ENCODE measurements around the gene COMTD1. TPM values are rescaled to one million over a fixed set of nuclear protein-coding genes. Genes with fewer than 3 reads are reported as not detected.
"Not testable (repeated sequence)": the region's sequence is repeated elsewhere in the genome, so short reads cannot be mapped to it uniquely, and the experiment has no call there.

COMTD1 gene
- total RNA-seq, 1 experiment from 2014 or later = 30.1 TPM

GRCh38 chr10:75223507-75223906, 12.2 kb downstream of the COMTD1 start:
- no peak for DNase-seq (ENCODE audit: low read depth)

GRCh38 chr10:75221492-75221891, 14.3 kb downstream of the COMTD1 start:
- not testable (repeated sequence) for DNase-seq (ENCODE audit: low read depth)

GRCh38 chr10:75220274-75220673, 15.5 kb downstream of the COMTD1 start:
- DNase-seq (ENCODE audit: low read depth) = no peak

DNA sequence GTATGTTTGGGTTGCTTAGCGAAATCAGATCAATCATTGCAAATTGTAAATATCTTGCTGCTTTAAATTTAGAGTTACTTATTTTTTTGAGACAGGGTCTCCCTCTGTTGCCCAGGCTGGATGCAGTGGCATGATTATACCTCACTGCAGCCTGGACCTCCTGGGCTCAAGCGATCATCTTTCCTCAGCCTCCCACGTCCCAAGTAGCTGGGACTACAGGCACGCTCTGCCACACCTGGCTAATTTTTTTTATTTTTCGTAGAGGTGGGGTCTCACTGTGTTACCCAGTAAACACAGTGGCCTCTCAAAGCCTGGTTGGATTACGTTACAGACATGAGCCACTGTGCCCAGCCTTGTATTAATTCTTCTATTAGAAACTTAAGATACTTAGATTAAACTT, 23.4 kb downstream of the COMTD1 start:
- no peak for DNase-seq (ENCODE audit: low read depth)

- DNase-seq (ENCODE audit: low read depth) = no peak
Measured at GRCh38 chr10:75211007-75211691, 24.6 kb downstream of the COMTD1 start.

GRCh38 chr10:75210282-75211006, 25.3 kb downstream of the COMTD1 start, which contains the start of gene VDAC2:
Gene VDAC2, plus strand, starts transcription at chr10:75210796. Its CDS starts 363 bp downstream, at chr10:75211159.
- DNase-seq (ENCODE audit: low read depth) = peak; percentile 84

- peak; percentile 57 for DNase-seq (ENCODE audit: low read depth)
Measured at GRCh38 chr10:75209921-75210281, 25.9 kb downstream of the COMTD1 start.

GRCh38 chr10:75209086-75209920, 26.5 kb downstream of the COMTD1 start:
- DNase-seq (ENCODE audit: low read depth) = no peak

DNA sequence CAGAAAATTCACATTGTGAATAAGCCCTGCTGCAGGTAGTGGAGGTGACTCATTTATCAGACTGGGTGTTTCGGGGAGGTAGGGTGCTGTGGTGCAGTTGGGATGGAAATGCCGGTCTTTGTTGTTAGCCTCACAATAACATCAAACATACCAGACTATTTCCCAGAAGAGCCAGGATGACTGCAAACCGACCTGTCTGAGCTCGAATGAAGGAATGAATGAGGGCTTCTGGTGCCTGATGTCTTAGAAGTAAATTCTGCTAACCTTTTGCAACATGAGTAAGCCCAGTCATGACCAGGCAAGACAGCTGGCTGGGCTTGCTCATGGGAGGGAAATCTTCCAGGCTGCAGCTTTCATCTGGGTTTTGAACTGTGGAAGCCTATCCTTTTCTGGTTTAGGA, 27.6 kb downstream of the COMTD1 start:
- peak; percentile 53 for DNase-seq (ENCODE audit: low read depth)

- DNase-seq (ENCODE audit: low read depth) = no peak
Measured at GRCh38 chr10:75207857-75208144, 28.0 kb downstream of the COMTD1 start.

DNA sequence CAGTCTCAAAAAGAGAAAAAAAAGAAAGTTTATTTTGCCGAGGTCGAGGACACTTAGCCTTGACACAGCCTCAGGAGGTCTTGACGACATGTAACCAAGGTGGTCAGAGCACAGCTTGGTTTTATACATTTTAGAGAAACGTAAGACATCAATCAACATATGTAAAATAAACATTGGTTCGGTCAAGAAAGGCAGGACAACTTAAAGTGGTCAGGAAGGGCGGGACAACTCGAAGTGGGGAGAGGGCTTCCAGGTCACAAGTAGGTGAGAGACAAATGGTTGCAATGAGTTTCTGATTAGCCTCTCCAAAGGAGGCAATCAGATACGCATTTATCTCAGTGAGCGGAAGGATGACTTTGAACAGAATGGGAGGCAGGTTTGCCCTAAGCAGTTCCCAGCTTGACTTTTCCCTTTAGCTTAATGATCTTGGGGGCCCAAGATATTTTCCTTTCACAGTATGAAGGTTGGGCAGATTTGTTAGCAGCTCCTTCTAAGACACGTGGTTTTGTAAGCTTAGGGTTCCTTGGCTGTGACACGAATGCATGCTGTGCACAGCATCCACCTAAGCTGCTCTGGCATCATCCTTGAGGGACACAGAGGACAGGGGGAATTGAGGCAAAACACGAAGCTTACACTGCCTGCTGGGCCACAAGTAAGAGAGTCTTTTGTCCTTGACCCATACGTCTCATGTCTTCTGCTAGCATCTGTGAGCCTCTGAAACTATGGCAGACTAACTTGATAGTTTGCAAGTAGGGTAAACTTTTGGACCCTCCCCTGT, 28.5 kb downstream of the COMTD1 start:
- DNase-seq (ENCODE audit: low read depth) = no peak

DNA sequence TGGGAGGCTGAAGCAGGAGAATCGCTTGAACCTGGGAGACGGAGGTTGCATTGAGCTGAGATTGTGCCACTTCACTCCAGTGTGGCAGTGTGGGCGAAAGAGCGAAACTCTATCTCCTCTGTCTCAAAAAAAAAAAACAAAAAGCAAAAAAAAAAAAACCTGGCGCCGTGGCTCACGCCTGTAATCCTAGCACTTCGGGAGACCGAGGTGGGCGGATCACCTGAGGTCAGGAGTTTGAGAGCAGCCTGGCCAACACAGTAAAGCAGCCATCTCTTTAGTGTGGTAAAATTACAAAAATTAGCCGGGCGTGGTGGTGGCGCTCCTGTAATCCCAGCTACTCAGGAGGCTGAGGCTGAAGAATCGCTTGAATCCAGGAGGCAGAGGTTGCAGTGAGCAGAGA, 29.1 kb downstream of the COMTD1 start:
- DNase-seq (ENCODE audit: low read depth) = not testable (repeated sequence)

DNA sequence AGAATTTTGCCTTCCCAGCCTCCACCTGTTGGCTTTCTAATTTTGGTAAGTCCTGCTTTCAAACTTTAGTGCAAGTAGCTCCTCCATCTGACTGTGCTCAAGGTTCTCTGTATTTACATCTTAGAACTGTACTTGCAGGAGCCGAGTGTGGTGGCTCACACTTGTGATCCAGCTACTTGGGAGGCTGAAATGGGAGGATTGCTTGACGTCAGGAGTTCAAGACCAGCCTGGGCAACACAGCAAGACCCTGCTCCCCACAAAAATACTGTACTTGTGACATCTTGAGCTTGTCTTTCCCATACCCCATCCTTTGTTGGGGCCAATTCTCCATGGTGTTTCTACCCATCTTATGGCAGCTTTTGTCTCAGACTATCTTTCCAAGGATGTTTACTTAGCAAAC, 29.8 kb downstream of the COMTD1 start:
- no peak for DNase-seq (ENCODE audit: low read depth)

- DNase-seq (ENCODE audit: low read depth) = no peak
Measured at GRCh38 chr10:75203724-75204123, 32.0 kb downstream of the COMTD1 start.

- DNase-seq (ENCODE audit: low read depth) = not testable (repeated sequence)
Measured at GRCh38 chr10:75203046-75203620, 32.6 kb downstream of the COMTD1 start.

DNA sequence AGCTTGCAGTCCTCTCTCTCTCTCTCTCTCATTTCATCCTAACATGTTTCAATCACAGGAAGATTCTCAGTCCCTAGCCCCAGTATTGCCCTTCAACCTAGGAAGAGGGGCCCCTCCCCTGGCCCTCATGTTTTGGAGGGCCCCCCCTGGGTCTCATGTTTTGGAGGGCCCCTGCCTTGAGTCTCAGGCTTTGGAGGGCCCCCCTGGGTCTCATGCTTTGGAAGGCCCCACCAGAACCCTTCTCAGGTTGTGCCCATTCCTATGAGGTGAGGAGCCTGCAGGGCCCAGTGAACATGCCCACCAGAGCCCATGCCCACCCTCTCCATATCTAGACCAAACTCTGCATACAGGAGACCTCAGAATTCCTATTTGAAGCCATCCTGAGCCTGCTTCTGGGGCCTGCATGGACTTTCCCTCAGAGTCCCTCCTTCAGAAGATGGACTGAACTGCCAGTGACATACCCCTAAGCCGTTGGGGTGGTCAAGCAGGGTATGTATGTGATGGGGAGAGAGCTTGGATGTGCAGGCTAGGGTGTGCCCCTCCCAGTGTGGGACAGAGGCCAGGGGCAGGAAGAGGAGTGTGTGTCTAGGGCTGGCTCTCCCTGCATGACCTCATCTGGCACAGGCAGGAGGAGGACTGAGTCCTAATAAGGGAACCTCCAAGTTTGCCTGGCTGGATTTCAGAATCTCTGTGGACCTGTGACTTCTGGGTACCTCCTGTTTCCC, 33.3 kb downstream of the COMTD1 start:
- DNase-seq (ENCODE audit: low read depth) = peak; percentile 64

DNA sequence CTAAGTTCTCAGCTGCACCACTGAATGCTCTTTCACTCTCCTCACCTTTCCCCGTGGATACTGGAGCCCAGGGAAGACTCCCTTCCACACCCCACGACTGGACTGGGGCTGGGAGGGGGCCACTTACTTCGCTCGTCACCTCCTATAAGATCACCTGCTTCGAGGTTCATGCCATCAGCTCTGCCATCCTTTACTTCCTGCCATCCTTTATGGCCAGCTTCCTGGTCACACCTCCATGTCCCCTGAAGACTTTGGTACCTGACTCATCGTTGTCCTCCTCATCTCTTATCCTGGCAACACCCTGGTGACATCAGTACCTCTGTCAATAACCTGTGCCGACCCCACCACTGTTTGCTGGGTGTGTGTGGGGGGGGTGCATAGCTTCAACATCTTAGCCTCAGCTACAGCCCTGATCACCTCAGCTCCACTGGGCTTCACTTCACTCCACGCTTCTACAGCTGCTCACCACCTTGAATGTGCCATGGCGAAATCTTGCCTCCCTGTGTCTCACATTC, 33.9 kb downstream of the COMTD1 start:
- no peak for DNase-seq (ENCODE audit: low read depth)

- not testable (repeated sequence) for DNase-seq (ENCODE audit: low read depth)
Measured at GRCh38 chr10:75199949-75200348, 35.8 kb downstream of the COMTD1 start.

- DNase-seq (ENCODE audit: low read depth) = no peak
Measured at GRCh38 chr10:75197906-75198305, 37.9 kb downstream of the COMTD1 start.

GRCh38 chr10:75197066-75197465, 38.7 kb downstream of the COMTD1 start:
- DNase-seq (ENCODE audit: low read depth) = no peak

Data from HT1080 (cell line).